Kidney (tissue), 14 donors: ENCODE measurements around the gene MEGF6. TPM values are rescaled to one million over a fixed set of nuclear protein-coding genes. Genes with fewer than 3 reads are reported as not detected.
A peak's percentile ranks its signal among the peaks of the same experiment; 100 is the strongest.

ENCODE experiments used
- DNase-seq, 5 donors: peaks; one replicate each; pipeline ENCODE4 v3.0.0-alpha.2; 2013 to 2020
- FAIRE-seq: peaks from 2 replicates; lab custom pipeline; 2012; peaks lifted over from hg19 to GRCh38; lab: Jason Lieb, UNC
- H3K27ac ChIP-seq, 2 donors: one replicate each; pipeline ENCODE4 v1.7.0; 2013; ENCODE audit warnings: low read depth in 2 of 2, low read length in 2 of 2, inconsistent platforms in 1 of 2
- H3K27me3 ChIP-seq: one replicate; pipeline ENCODE4 v1.7.1; 2013; ENCODE audit warnings: low read length, inconsistent platforms; ENCODE audit not compliant: control insufficient read depth, insufficient read depth
- H3K36me3 ChIP-seq, 3 donors: one replicate each; pipeline versions ENCODE4 v1.7.0 to v1.7.1; 2013; ENCODE audit warnings: low read length in 3 of 3, control low read depth in 1 of 3, inconsistent platforms in 1 of 3; ENCODE audit not compliant: insufficient read depth in 3 of 3, control insufficient read depth in 2 of 3
- H3K4me1 ChIP-seq, 3 donors: one replicate each; pipeline versions ENCODE4 v1.7.0 to v1.7.1; 2013; ENCODE audit warnings: low read length in 3 of 3, inconsistent platforms in 1 of 3, low read depth in 1 of 3; ENCODE audit not compliant: control insufficient read depth in 2 of 3, insufficient read depth in 2 of 3
- H3K4me3 ChIP-seq, 3 donors: one replicate each; pipeline versions ENCODE4 v1.7.0 to v1.8.1; 2013; ENCODE audit warnings: low read length in 3 of 3, control low read depth in 1 of 3, inconsistent platforms in 1 of 3
- H3K9ac ChIP-seq, 3 donors: one replicate each; pipeline versions ENCODE4 v1.7.0 to v1.7.1; 2013; ENCODE audit warnings: low read length in 3 of 3, control low read depth in 1 of 3, inconsistent platforms in 1 of 3
- H3K9me3 ChIP-seq, 3 donors: one replicate each; pipeline versions ENCODE4 v1.7.0 to v1.7.1; 2013; ENCODE audit warnings: low read length in 3 of 3, control low read depth in 1 of 3, inconsistent platforms in 1 of 3; ENCODE audit not compliant: control insufficient read depth in 2 of 3, insufficient read depth in 1 of 3
- intact Hi-C: fragments of 100-400 bp; cut with DNase I; formaldehyde crosslinking; loops from one replicate; pipeline ENCODE4 v1.11.1; 2022
- polyA plus RNA-seq: library from polyadenylated mRNA; stranded (reverse); fragments of 350-450 nt; fragmentation: Illumina TruSeq; extraction: RNeasy Lipid Tissue Mini Kit (QIAGEN cat#74804); gene quantifications from one replicate; pipeline ENCODE4 v1.2.3, GENCODE V29; 2014; ENCODE audit warnings: low read depth, low replicate concordance; ENCODE audit not compliant: insufficient read depth
- total RNA-seq: library from RNA; stranded (reverse); fragmentation: NEBNext Ultra II Directional; extraction: Animal tissue kit (Norgen Biotek cat#: 25700); gene quantifications from one replicate; pipeline ENCODE4 v1.2.1, GENCODE V29; 2021
- TF ChIP-seq, protein P1 (sequence below): IDR thresholded peaks from 3 replicates; pipeline ENCODE4 v1.5.1; 2012; ENCODE audit warnings: mild to moderate bottlenecking, moderate library complexity, borderline replicate concordance; ENCODE audit not compliant: insufficient read depth; ENCODE audit errors: extremely low read depth
- donor health status: control.
- donor health status: control.
- donor health status: control.
- donor health status: control.
- donor health status: control.
- donor health status: DM: yes; HTN: yes; CAD: no.
- donor health status: Normal renal cell carcinoma (clear cell type).

MEGF6 gene
- total and polyA plus RNA-seq, 2 donors from 2014 or later: 2.8 to 10.9 TPM

DNA sequence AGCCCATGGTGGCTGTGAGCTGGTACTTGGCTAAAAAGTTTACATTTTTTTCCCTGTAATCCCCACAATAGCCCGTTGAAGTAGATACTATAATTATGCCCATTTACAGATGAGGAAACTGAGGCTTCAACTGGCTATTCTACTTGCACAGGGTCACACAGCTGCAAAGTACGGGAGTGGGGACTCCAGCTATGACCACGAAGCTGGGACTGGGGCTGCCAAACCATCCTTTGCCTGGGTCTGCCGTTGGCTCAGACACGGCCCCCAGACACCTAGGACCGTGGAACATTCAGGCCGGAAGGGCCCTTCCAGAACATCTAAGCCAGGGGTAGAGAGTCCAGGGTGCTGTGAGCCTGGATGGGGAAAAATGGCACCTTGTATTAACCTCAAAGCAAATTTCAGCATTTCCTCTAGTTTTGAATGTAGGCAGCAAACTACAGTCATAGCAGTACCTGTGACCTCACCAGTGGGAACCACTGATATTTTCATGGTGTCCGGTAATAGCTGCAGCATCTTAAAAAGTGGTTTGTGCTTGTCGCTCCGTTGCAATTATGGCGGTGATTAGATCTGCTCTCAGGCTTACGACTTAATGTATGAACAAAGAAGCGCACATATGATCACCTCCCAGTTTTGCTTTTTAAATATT lies 45.3 kb upstream of the MEGF6 start:
- Histone ChIP-seq H3K36me3 (no peaks in the 10 kb centered on the region), H3K27me3 (peaks cover 16% of the 10 kb centered on the region), H3K9me3 (no peaks in the 10 kb centered on the region), H3K4me3 (no peak overlapping the region), H3K4me1 (no peaks in the 10 kb centered on the region), H3K27ac (no peak overlapping the region), H3K9ac (no peak overlapping the region)
- peak in 1 of 5 donors; percentile 26 for DNase-seq
- FAIRE-seq: no peak
- TF ChIP-seq, protein P1, sequence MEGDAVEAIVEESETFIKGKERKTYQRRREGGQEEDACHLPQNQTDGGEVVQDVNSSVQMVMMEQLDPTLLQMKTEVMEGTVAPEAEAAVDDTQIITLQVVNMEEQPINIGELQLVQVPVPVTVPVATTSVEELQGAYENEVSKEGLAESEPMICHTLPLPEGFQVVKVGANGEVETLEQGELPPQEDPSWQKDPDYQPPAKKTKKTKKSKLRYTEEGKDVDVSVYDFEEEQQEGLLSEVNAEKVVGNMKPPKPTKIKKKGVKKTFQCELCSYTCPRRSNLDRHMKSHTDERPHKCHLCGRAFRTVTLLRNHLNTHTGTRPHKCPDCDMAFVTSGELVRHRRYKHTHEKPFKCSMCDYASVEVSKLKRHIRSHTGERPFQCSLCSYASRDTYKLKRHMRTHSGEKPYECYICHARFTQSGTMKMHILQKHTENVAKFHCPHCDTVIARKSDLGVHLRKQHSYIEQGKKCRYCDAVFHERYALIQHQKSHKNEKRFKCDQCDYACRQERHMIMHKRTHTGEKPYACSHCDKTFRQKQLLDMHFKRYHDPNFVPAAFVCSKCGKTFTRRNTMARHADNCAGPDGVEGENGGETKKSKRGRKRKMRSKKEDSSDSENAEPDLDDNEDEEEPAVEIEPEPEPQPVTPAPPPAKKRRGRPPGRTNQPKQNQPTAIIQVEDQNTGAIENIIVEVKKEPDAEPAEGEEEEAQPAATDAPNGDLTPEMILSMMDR: no peak
- intact Hi-C loops: no loop called here

DNA sequence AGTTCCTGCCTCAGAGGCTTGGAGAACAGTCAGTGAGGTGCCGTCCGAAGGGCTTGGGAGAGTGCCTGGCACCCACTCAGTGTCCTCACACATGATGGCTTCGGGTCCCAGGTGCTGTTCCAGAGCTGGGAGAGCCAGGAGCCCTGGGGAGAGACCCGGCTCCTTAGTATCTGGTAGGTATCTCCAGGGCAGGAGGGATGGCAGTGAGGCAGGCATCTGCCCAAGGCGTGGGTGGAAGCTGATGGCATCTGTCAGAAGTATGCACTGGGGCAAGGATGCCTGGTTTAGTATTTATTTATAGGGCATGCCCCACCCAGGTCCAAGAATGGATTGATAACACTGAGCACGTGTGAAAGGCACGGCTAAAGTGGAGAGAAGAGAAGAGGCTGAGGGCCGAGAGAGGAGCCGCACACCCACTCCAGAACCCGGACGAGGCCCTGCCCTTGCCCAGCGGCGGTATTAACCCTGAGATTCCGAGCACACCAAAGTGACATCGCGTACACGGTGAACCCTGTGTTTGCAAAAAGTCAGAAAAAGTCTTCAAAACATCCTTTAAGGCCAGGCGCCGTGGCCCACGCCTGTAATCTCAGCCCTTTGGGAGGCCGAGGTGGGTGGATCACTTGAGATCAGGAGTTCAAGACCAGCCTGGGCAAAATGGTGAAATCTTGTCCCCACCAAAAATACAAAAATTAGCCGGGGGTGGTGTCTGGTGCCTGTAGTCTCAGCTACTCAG lies 43.4 kb upstream of the MEGF6 start:
- Histone ChIP-seq H3K9me3 (no peaks in the 10 kb centered on the region), H3K9ac (no peak overlapping the region), H3K4me1 (peaks cover 0 to 4% (median 0%) of the 10 kb centered on the region in 3 donors), H3K36me3 (no peaks in the 10 kb centered on the region), H3K27me3 (peaks cover 21% of the 10 kb centered on the region), H3K4me3 (no peak overlapping the region), H3K27ac (no peak overlapping the region)
- intact Hi-C loops: no loop called here
- DNase-seq (peak in 1 of 5 donors; percentile 59), FAIRE-seq (no peak)
- TF ChIP-seq, protein P1: no peak

DNA sequence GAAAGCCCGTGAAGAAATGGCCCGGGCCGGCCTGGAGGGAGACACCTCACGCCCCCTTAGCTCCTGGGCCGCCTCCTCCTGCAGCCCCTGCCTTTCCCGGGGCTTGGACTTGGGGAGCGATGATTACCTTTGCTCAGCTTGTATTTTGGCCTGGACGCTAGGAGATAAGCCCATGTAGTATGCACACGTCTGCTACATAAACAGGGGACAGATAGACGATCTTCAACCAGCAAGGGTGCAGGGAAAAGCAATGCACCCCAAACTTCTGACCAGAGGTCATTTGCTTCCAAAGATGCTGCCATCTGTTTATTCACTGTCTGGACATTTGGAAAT lies 41.9 kb upstream of the MEGF6 start:
- H3K9me3 ChIP-seq: no peaks in the 10 kb centered on the region
- H3K27me3 ChIP-seq: peaks cover 21% of the 10 kb centered on the region
- H3K4me1 ChIP-seq: peaks cover 0 to 12% (median 0%) of the 10 kb centered on the region in 3 donors
- H3K4me3 ChIP-seq: no peak overlapping the region
- H3K27ac ChIP-seq: no peak overlapping the region
- DNase-seq (no peak), FAIRE-seq (no peak)
- H3K9ac ChIP-seq: no peak overlapping the region
- intact Hi-C loops: no loop called here
- TF ChIP-seq, protein P1: no peak
- no peaks in the 10 kb centered on the region for H3K36me3 ChIP-seq
